SK-N-SH treated with all-trans-retinoic acid at 6 μM for 48 hours (cell line): Measurements from ENCODE around the gene ZNF333.

Experiments used
- ATAC-seq: fragments of 200-7000 bp; cut with Tn5 transposase; 3 replicates; pipeline ENCODE4 v1.9.1; 2020; ENCODE audit warnings: mild to moderate bottlenecking, moderate library complexity
- ARNTL ChIP-seq: fragments of 450-650 bp; formaldehyde crosslinking; IDR thresholded peaks from 2 replicates; pipeline ENCODE4 v1.5.0; 2020; ENCODE audit warnings: low read depth, mild to moderate bottlenecking, moderate library complexity, borderline replicate concordance
- BACH2 ChIP-seq: fragments of 250-450 bp; sonication (Bioruptor Pico); IDR thresholded peaks from 2 replicates; pipeline ENCODE4 v1.9.0; 2021; ENCODE audit warnings: mild to moderate bottlenecking, borderline replicate concordance
- CREB5 ChIP-seq: fragments of 250-450 bp; sonication (Bioruptor Pico); IDR thresholded peaks from 2 replicates; pipeline ENCODE4 v1.5.1; 2020; ENCODE audit warnings: low read depth, mild to moderate bottlenecking, moderate library complexity
- CSDC2 ChIP-seq: fragments of 250-450 bp; sonication (Bioruptor Pico); IDR thresholded peaks from 2 replicates; pipeline ENCODE4 v1.5.0; 2020; ENCODE audit warnings: mild to moderate bottlenecking, moderate library complexity
- CSRNP3 ChIP-seq: fragments of 250-450 bp; sonication (Bioruptor Pico); IDR thresholded peaks from 2 replicates; pipeline ENCODE4 v1.5.1; 2021; ENCODE audit warnings: mild to moderate bottlenecking, moderate library complexity
- ESRRG ChIP-seq: fragments of 250-450 bp; sonication (Bioruptor Pico); IDR thresholded peaks from 2 replicates; pipeline ENCODE4 v1.6.1; 2021; ENCODE audit warnings: mild to moderate bottlenecking
- GLIS3 ChIP-seq: fragments of 250-450 bp; sonication (Bioruptor Pico); IDR thresholded peaks from 2 replicates; pipeline ENCODE4 v1.5.0; 2020; ENCODE audit warnings: mild to moderate bottlenecking, moderate library complexity
- ISL1 ChIP-seq: fragments of 250-450 bp; sonication (Bioruptor Pico); IDR thresholded peaks from 2 replicates; pipeline ENCODE4 v2.1.2; 2022; ENCODE audit warnings: mild to moderate bottlenecking, moderate library complexity
- OSR1 ChIP-seq: fragments of 250-450 bp; sonication (Bioruptor Pico); IDR thresholded peaks from 2 replicates; pipeline ENCODE4 v1.8.0; 2022; ENCODE audit warnings: moderate library complexity, mild to moderate bottlenecking, inconsistent platforms
- PATZ1 ChIP-seq: fragments of 250-450 bp; sonication (Bioruptor Pico); IDR thresholded peaks from 2 replicates; pipeline ENCODE4 v1.8.0; 2020; ENCODE audit warnings: mild to moderate bottlenecking, moderate library complexity, borderline replicate concordance
- POU6F1 ChIP-seq: fragments of 250-450 bp; sonication (Bioruptor Pico); IDR thresholded peaks from 2 replicates; pipeline ENCODE4 v1.8.0; 2021; ENCODE audit warnings: low read depth, mild to moderate bottlenecking, moderate library complexity, borderline replicate concordance
- PPARA ChIP-seq: fragments of 250-450 bp; sonication (Bioruptor Pico); IDR thresholded peaks from 2 replicates; pipeline ENCODE4 v1.5.0; 2020; ENCODE audit warnings: mild to moderate bottlenecking, borderline replicate concordance
- RARB ChIP-seq: fragments of 250-450 bp; sonication (Bioruptor Pico); IDR thresholded peaks from 2 replicates; pipeline ENCODE4 v1.8.0; 2021; ENCODE audit warnings: mild to moderate bottlenecking, moderate library complexity
- TCF4 ChIP-seq: fragments of 250-450 bp; sonication (Bioruptor Pico); IDR thresholded peaks from 2 replicates; pipeline ENCODE4 v1.8.0; 2021; ENCODE audit warnings: mild to moderate bottlenecking, moderate library complexity, borderline replicate concordance
- TOX ChIP-seq: fragments of 250-450 bp; sonication (Bioruptor Pico); IDR thresholded peaks from 2 replicates; pipeline ENCODE4 v1.8.0; 2021; ENCODE audit warnings: mild to moderate bottlenecking, moderate library complexity, borderline replicate concordance
- TSHZ2 ChIP-seq: fragments of 250-450 bp; sonication (Bioruptor Pico); IDR thresholded peaks from 2 replicates; pipeline ENCODE4 v1.5.0; 2020; ENCODE audit warnings: mild to moderate bottlenecking, moderate library complexity
- ZC3H10 ChIP-seq: fragments of 250-450 bp; sonication (Bioruptor Pico); IDR thresholded peaks from 2 replicates; pipeline ENCODE4 v1.5.1; 2021; ENCODE audit warnings: mild to moderate bottlenecking, moderate library complexity
- ZFP3 ChIP-seq: fragments of 250-450 bp; sonication (Bioruptor Pico); IDR thresholded peaks from 2 replicates; pipeline ENCODE4 v1.5.0; 2020; ENCODE audit warnings: mild to moderate bottlenecking, moderate library complexity
- ZFP30 ChIP-seq: fragments of 450-650 bp; formaldehyde crosslinking; IDR thresholded peaks from 2 replicates; pipeline ENCODE4 v1.5.0; 2022; ENCODE audit warnings: mild to moderate bottlenecking, moderate library complexity
- ZNF70 ChIP-seq: fragments of 450-650 bp; formaldehyde crosslinking; IDR thresholded peaks from 2 replicates; pipeline ENCODE4 v1.5.0; 2020; ENCODE audit warnings: mild to moderate bottlenecking, moderate library complexity
- ZNF8 ChIP-seq: fragments of 450-650 bp; formaldehyde crosslinking; IDR thresholded peaks from 2 replicates; pipeline ENCODE4 v1.5.0; 2020; ENCODE audit warnings: mild to moderate bottlenecking, moderate library complexity

ZNF333 gene

GRCh38 chr19:14767466-14767971, 77.7 kb downstream of the ZNF333 start:
- TF ChIP-seq CSRNP3 (no peak), OSR1 (no peak), ZNF70 (CRISPR knock-in tag) (no peak), TSHZ2 (CRISPR knock-in tag) (no peak), PPARA (no peak), BACH2 (CRISPR knock-in tag) (no peak), ISL1 (no peak)
- no peak for ATAC-seq

GRCh38 chr19:14768001-14768400, 78.2 kb downstream of the ZNF333 start:
- no peak for TF ChIP-seq GLIS3 (CRISPR knock-in tag)
- TF ChIP-seq TCF4 (CRISPR knock-in tag), result no peak
- no peak for TF ChIP-seq ZNF8 (CRISPR knock-in tag)
- TF ChIP-seq ZC3H10 (CRISPR knock-in tag), result no peak
- TF ChIP-seq CSDC2 (CRISPR knock-in tag), result no peak
- no peak for TF ChIP-seq ARNTL (CRISPR knock-in tag)
- TF ChIP-seq PPARA, result no peak
- TF ChIP-seq PATZ1 (CRISPR knock-in tag), result no peak
- TF ChIP-seq POU6F1 (CRISPR knock-in tag), result no peak
- TF ChIP-seq TOX (CRISPR knock-in tag), result no peak
- TF ChIP-seq RARB, result no peak
- no peak for TF ChIP-seq CSRNP3
- TF ChIP-seq ESRRG (CRISPR knock-in tag), result no peak
- ATAC-seq, result no peak

GRCh38 chr19:14769201-14769600, 79.4 kb downstream of the ZNF333 start:
- no peak for ATAC-seq
- no peak for TF ChIP-seq CREB5
- TF ChIP-seq ZC3H10 (CRISPR knock-in tag), result no peak
- TF ChIP-seq PPARA, result no peak
- no peak for TF ChIP-seq ISL1
- TF ChIP-seq POU6F1 (CRISPR knock-in tag), result no peak
- no peak for TF ChIP-seq CSDC2 (CRISPR knock-in tag)
- no peak for TF ChIP-seq ZFP30 (CRISPR knock-in tag)
- no peak for TF ChIP-seq OSR1
- TF ChIP-seq TOX (CRISPR knock-in tag), result no peak
- no peak for TF ChIP-seq ZFP3
- TF ChIP-seq TSHZ2 (CRISPR knock-in tag), result no peak
- no peak for TF ChIP-seq BACH2 (CRISPR knock-in tag)
- no peak for TF ChIP-seq ESRRG (CRISPR knock-in tag)
- no peak for TF ChIP-seq ARNTL (CRISPR knock-in tag)
- no peak for TF ChIP-seq TCF4 (CRISPR knock-in tag)
